HL-60 (cell line): Measurements from ENCODE around the gene RFLNA.

ENCODE experiments used
- CTCF ChIP-seq: IDR thresholded peaks from one replicate; pipeline ENCODE4 v1.5.1; 2011; ENCODE audit warnings: low read length, control low read depth, inconsistent platforms; ENCODE audit not compliant: insufficient read depth
- GABPA ChIP-seq: IDR thresholded peaks from 2 replicates; pipeline ENCODE4 v1.6.1; 2012; ENCODE audit warnings: low read depth
- POLR2AphosphoS5 ChIP-seq: IDR thresholded peaks from 2 replicates; pipeline ENCODE4 v1.6.1; 2012; ENCODE audit warnings: low read depth
- REST ChIP-seq: IDR thresholded peaks from 2 replicates; pipeline ENCODE4 v1.6.1; 2012; ENCODE audit warnings: low read depth; ENCODE audit not compliant: insufficient replicate concordance
- SPI1 ChIP-seq: IDR thresholded peaks from 2 replicates; pipeline ENCODE4 v1.6.1; 2012; ENCODE audit warnings: low read depth, mild to moderate bottlenecking, borderline replicate concordance

GRCh38 chr12:124346425-124347168 is 51.7 kb downstream of the RFLNA start:
- TF ChIP-seq CTCF (no peak), POLR2AphosphoS5 (no peak), REST (no peak), SPI1 (no peak), GABPA (no peak)
